ENCODE results near the gene TRAPPC3.

The TRAPPC3 gene

DNA sequence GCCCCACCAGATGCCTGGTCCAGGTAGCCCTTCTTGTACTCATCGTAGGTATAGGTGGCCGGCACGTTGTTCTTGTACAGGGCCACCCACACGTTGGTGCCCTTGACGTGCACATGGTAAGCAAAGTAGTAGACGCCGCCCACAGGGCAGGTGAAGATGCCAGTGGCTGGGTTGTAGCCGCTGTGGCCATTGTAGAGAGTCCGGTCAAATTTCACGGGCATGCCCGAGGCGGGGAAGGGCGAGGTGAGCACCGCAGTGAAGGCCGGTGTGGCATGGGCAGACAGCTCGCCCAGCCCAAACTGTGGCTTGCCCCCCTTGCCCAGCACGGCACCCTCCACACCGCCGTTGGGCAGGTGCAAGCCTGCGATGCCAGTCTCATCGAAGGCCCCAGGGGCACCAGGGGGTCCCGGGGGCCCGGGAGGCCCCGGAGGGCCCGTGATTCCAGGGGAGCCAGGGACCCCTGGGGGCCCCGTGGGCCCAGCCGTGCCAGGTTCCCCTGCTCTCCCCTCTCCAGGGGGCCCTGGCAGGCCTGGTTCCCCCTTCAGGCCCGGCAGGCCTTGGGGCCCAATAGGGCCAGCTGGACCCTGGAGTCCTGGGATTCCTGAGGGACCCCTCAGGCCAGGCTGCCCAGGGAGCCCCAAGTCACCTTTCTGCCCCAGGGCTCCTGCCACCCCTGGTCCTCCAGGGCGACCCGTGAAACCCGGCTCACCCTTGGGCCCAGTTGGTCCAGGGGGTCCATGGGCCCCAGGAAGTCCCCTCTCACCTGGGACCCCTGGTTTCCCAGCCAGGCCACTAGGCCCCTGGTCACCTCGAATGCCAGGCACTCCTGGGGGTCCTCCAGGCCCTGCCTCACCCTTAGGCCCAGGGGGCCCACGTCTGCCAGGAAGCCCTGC, 51.3 kb downstream of the TRAPPC3 start:
- no peak for DNase-seq

DNA sequence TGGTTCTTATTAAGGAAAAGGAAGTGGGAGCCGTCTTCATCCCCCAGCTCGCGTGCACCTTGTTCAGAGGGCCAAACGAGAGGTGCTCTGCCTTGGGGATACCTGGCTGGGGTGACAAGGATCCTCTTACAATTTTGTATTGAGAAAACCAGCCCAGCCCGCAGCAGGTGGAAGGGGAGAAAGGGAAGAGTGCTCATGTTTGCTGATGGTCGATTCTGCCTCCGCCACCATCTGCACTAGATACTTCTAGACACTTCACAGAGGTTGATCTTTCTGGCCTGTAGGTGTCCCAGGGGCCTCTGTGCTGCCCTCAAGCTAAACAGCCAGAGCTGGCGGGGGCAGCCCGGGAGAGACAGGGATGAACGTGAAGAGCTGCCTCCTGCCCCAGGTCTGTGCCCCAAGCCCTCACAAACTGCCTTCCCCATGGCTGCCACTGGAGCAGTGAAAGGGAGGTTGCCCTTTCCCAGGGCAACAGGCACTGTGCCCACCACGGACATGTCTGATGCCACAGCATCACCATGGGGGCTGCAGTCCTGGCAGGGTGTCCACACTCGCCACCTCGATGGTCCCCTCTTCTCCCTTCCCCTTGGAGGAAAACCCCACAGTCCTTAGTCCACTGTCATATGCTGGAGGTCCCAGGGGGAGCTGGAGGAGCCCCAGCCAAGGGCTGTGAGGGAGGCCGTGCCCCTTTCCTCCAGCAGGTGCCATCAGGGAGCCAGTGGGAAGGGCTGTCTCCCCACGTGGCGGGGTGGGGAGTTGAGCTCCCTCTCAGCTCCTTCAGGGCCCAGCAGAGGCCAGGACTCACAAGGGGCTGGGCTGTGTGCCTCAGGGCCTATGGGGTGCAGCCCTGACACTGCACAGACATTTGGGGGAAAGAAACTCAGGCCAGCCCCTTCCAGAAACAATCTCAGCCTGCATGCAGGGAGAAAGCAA, 52.5 kb downstream of the TRAPPC3 start:
- DNase-seq, result no peak

DNA sequence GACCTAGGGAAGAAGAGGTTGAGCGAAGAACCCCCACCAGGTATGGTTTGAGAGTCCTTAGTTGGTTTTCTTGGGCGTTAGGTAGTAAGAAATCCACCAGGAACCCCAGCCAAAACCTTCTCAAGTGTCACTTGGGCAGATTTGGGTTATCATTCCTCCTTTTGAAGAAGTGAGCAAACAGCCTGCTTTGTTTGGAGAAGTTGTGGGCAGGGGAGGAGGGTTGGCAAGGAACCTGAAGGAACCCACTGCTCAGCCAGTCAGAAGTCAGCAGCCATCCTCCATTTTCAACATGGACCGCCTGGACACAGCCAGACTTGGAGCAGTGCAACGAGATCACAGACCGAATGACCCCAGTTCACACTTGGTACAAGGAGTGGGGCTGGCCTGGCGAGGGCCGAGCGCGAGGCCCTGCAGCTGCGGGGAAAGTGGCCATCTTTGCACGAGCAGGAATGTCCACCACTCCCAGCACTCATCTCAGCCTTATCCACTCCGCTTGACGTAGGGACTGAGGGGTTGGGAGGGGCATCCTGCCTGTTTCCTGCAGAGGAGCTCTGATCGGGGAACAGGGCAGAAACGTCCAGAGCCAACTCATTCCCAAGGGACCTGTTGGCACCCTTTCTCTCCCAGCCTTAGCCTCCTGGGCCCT, 53.4 kb downstream of the TRAPPC3 start:
- DNase-seq, result no peak

DNA sequence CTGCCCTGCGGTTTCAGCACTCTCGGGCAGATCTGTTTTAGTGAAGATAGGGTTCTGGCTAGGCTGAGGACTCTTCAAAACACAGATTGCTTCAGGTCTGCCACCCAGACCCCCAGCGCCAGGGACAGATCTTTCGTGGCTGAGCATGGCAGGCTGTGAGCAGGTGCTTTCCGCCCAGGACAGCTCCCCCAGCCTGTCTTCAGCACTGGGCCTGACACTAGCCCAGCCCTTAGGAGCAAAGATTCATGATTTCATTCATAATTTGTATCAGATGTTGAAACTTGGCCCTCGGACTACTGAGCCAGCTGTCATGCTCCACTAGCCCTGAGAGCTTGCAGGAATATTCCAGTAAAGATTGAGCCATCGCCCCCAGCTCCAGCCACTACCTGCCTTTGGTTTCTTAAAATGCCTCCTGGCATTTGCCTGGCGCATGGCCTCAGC, 54.6 kb downstream of the TRAPPC3 start:
- DNase-seq, result no peak

DNA sequence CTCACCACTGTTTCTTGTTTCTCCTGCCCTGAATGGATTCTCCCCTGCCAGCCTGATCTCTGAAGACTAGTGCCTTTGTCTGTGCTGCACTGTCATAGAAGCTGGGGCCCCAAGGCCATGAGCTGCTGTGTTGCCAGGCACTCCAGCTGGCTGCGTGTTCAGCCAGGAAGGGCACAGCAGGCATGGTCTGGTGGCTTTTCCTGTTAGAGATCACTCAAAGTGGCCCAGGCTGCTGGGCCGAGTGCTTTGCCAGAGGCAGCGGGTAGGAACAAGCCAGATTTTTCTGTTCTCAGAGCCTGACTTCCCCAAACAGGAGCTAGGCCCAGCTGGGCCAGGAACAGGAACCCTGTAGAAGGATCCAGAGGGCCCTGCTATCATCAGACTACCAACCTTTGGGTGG, 55.4 kb downstream of the TRAPPC3 start:
- no peak for DNase-seq

DNA sequence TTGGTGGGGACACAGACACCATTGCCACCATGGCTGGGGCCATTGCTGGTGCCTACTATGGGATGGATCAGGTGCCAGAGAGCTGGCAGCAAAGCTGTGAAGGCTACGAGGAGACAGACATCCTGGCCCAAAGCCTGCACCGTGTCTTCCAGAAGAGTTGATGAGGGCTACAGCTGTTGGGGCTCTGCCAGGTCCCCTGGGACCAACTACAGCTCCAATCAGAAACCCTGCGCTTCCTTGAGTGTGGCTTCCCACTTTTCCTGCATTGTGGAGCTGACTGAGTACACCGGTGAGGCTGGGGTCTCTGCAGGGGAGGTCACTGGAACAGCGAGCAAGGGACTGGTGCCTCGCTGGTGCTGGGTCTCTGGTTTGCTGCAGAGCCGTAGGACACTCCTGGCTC, 56.1 kb downstream of the TRAPPC3 start:
- DNase-seq, result no peak

DNA sequence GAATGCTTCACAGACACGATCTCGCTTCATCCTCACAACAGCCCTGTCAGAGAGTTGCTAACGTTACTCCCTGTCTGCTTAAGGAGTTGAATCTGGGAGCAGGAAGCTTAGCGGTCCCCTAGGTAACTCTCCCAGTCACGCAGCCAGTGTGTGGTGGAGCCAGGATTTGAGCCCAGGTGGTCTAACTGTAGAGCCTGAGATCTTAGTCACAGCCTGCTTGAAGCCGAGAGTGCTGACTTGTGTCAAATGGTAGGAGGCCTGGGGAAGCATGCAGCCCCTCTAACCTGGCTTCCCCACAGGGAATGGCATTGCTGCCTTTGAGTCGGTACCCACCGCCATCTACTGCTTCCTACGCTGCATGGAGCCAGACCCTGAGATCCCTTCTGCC, 56.5 kb downstream of the TRAPPC3 start:
- DNase-seq, result no peak

DNA sequence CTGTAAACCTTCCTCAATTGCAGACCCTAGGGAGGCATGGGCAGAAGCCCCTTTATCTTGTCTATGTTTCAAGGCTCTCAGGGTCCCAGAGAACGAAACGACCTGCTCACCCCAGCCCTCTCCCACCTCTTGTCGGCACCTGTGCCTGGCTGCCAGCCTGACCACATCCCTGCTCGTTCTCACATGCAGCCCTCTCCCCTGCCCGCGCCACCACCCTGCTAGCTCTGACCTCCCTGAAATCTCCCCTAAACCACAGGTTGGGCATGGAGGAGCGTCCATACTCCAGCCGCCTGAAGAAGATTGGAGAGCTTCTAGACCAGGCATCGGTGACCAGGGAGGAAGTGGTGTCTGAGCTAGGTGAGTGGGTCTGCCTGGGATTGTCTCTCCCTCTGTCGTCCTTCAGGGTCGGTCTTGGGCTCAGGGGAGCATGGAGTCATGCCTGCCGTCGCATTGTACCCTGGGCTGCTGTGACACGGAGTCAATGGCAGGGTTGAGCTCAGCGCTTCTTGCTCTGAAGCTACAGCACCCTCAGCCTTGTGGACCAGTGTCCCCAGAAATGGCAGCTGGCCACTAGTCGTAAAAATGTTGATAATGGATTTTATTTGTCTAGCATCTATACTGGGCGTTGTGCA, 57.0 kb downstream of the TRAPPC3 start:
- no peak for DNase-seq

DNA sequence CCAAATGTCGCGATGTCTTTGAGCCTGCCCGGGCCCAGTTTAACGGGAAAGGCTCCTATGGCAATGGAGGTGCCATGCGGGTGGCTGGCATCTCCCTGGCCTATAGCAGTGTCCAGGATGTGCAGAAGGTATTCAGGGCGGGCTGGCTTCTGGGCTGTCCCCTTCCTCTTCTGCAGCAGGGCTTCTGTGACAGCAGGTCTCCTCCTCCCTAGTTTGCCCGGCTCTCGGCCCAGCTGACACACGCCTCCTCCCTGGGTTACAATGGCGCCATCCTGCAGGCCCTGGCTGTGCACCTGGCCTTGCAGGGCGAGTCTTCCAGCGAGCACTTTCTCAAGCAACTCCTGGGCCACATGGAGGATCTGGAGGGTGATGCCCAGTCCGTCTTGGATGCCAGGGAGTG, 57.6 kb downstream of the TRAPPC3 start:
- no peak for DNase-seq

DNA sequence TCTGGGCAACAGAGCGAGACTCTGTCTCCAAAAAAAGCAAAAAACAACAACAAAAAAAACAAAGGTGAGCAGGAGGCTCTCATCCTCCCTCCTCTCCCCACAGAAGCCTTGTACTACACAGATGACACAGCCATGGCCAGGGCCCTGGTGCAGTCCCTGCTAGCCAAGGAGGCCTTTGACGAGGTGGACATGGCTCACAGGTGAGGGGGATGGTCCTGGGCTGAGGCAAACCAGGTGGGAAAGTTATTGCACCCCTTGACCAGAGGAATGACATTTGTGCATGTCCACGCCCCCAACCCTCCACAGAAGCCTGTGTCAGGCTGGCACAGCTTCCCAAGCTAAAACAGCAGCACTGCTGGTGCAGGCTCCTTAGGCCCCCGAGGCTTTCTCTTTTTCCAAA, 58.1 kb downstream of the TRAPPC3 start:
- no peak for DNase-seq

DNA sequence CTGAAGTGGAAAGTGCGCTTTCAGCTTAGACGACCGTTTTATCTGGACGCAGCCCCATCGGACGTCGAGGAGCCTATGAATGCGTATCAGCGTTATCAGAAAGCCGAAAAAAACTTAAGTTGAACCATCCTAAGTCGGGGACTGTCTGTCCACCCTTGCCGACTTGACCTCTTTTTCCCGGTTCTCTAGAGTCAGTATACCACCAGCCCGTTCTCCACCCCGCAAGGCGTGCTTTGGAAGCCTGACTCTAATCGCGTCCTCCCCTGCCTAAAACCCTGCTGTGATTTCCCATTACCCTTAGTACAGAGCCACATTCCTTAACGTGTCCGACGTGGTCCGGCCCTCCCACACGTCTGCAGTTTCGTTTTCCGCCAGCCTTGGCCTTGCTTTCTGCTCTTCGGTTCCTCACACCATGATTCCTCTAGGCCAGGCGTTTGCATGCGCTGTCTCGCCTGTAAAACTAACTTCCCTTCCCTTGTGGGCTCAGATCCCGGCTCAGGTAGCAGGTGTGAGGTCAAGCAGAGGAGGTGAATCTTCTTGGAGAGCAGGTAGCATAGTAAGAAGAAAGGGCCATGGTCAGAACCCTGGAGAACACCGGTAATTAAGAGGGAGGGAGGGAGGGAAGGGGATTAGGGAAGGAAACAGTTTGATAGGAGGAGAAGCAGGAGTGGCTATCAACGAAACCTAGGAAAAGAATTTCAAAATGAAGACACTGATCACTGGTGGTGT, 59.7 kb downstream of the TRAPPC3 start:
- DNase-seq, result no peak

DNA sequence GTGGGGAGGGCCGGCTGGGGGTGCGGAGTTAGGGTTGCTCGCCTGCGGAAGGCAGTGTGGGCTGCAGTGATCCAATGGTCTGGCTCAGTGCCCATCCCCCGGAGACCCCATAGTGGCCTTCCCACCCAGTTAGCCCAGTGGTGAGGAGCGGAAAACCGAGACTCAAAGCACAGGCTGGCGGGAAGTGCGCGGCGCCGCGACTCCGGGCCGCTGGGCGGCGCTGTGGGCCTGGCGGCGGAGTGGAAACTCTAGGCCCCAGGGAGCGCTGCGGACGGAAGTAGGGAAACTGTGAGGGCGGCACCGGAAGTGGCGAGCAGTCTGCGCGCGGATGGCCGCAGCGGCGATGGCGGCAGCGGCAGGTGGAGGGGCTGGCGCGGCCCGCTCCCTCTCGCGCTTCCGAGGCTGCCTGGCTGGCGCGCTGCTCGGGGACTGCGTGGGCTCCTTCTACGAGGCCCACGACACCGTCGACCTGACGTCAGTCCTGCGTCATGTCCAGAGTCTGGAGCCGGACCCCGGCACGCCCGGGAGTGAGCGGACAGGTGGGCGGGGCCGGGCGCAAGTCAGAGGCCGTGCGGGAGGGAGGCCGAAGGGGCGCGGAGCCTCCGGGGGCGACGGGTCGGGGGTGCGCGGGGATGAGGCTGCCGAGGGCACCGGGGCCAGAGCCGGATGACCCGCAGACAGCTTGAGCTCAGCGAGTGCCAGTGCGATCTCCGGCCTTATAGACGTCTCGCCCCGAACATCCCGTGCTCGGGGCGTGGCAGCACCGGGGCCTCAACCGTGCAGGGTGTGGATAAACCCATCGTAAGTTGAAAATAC, 60.5 kb downstream of the TRAPPC3 start, which contains the start of gene ADPRS:
ADPRS (plus strand) TSS at position 316 of the 816 bp plus-strand sequence; CDS start at position 329, 13 bp downstream.
- DNase-seq, result peak; percentile 92

DNA sequence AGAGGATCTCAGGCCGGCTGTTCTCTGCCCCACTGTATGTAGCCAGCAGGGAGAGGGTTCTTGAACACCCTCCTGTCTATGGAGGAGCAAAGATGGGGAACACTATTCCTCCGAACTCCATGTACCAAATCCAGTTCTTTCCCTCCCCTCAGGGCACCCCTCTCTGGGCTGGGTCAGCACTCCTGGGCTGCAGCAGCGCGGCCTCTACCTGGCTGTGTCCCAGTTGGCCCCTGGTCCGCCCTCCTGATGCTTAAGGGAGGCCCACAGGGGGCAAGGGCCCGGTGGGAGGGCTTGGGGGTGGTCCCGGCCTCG, 61.1 kb downstream of the TRAPPC3 start:
- no peak for DNase-seq

DNA sequence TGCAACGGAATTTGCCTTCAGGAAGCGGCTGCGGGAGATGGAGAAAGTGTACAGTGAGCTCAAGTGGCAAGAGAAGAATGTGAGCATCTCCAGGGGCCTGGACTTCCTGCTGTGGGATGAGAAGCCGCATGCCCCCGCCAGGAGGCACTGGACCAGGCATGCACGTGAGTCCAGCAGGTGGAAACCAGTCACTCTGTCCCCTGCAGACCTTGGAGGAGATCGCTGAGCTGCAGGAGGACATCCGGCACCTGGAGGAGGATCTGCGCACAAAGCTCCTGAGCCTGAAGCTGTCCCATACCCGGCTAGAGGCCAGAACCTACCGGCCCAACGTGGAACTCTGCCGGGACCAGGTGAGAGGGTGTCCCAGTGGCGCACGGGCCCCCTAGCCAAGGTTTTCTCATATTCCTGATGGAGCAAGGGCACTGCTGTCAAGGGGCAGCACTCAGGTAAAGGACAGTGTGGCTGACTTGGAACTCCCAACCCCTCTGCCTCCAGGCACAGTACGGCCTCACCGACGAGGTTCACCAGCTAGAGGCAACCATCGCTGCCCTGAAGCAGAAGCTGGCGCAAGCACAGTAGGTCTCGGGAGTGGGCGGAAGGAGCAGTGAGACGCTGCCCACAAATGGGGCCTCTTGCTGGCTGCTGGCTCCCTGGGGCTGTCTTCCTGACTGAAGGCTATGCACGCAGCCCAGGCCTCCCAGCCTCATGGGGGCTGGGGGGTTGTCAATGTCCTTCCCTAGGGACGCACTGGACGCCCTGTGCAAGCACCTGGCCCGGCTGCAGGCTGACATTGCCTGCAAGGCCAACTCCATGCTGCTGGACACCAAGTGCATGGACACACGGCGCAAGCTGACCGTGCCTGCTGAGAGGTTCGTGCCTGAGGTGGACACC, 61.8 kb downstream of the TRAPPC3 start:
- DNase-seq, result no peak

Data from stimulated activated CD4-positive, alpha-beta T cell treated with anti-CD3 and anti-CD28 coated beads, Interleukin-4, amount 100 ng/mL, for 24 hours (primary cell).